Kidney (tissue), 14 donors: ENCODE results near the gene FOXQ1. TPM values are rescaled to one million over a fixed set of nuclear protein-coding genes. Genes with fewer than 3 reads are reported as not detected.

Source experiments
- DNase-seq, 5 donors: peaks; one replicate each; pipeline ENCODE4 v3.0.0-alpha.2; 2013 to 2020
- FAIRE-seq: peaks from 2 replicates; lab custom pipeline; 2012; peaks lifted over from hg19 to GRCh38; lab: Jason Lieb, UNC
- H3K27ac ChIP-seq, 2 donors: one replicate each; pipeline ENCODE4 v1.7.0; 2013; ENCODE audit warnings: low read depth in 2 of 2, low read length in 2 of 2, inconsistent platforms in 1 of 2
- H3K27me3 ChIP-seq: one replicate; pipeline ENCODE4 v1.7.1; 2013; ENCODE audit warnings: low read length, inconsistent platforms; ENCODE audit not compliant: control insufficient read depth, insufficient read depth
- H3K36me3 ChIP-seq, 3 donors: one replicate each; pipeline versions ENCODE4 v1.7.0 to v1.7.1; 2013; ENCODE audit warnings: low read length in 3 of 3, control low read depth in 1 of 3, inconsistent platforms in 1 of 3; ENCODE audit not compliant: insufficient read depth in 3 of 3, control insufficient read depth in 2 of 3
- H3K4me1 ChIP-seq, 3 donors: one replicate each; pipeline versions ENCODE4 v1.7.0 to v1.7.1; 2013; ENCODE audit warnings: low read length in 3 of 3, inconsistent platforms in 1 of 3, low read depth in 1 of 3; ENCODE audit not compliant: control insufficient read depth in 2 of 3, insufficient read depth in 2 of 3
- H3K4me3 ChIP-seq, 3 donors: one replicate each; pipeline versions ENCODE4 v1.7.0 to v1.8.1; 2013; ENCODE audit warnings: low read length in 3 of 3, control low read depth in 1 of 3, inconsistent platforms in 1 of 3
- H3K9ac ChIP-seq, 3 donors: one replicate each; pipeline versions ENCODE4 v1.7.0 to v1.7.1; 2013; ENCODE audit warnings: low read length in 3 of 3, control low read depth in 1 of 3, inconsistent platforms in 1 of 3
- H3K9me3 ChIP-seq, 3 donors: one replicate each; pipeline versions ENCODE4 v1.7.0 to v1.7.1; 2013; ENCODE audit warnings: low read length in 3 of 3, control low read depth in 1 of 3, inconsistent platforms in 1 of 3; ENCODE audit not compliant: control insufficient read depth in 2 of 3, insufficient read depth in 1 of 3
- intact Hi-C: fragments of 100-400 bp; cut with DNase I; formaldehyde crosslinking; loops from one replicate; pipeline ENCODE4 v1.11.1; 2022
- polyA plus RNA-seq: library from polyadenylated mRNA; stranded (reverse); fragments of 350-450 nt; fragmentation: Illumina TruSeq; extraction: RNeasy Lipid Tissue Mini Kit (QIAGEN cat#74804); gene quantifications from one replicate; pipeline ENCODE4 v1.2.3, GENCODE V29; 2014; ENCODE audit warnings: low read depth, low replicate concordance; ENCODE audit not compliant: insufficient read depth
- total RNA-seq: library from RNA; stranded (reverse); fragmentation: NEBNext Ultra II Directional; extraction: Animal tissue kit (Norgen Biotek cat#: 25700); gene quantifications from one replicate; pipeline ENCODE4 v1.2.1, GENCODE V29; 2021
- TF ChIP-seq, protein P1 (sequence below): IDR thresholded peaks from 3 replicates; pipeline ENCODE4 v1.5.1; 2012; ENCODE audit warnings: mild to moderate bottlenecking, moderate library complexity, borderline replicate concordance; ENCODE audit not compliant: insufficient read depth; ENCODE audit errors: extremely low read depth
- donor health status: control.
- donor health status: control.
- donor health status: control.
- donor health status: control.
- donor health status: control.
- donor health status: DM: yes; HTN: yes; CAD: no.
- donor health status: Normal renal cell carcinoma (clear cell type).

The FOXQ1 gene
- total and polyA plus RNA-seq, 2 donors from 2014 or later, result 6.0 to 33.6 TPM

DNA sequence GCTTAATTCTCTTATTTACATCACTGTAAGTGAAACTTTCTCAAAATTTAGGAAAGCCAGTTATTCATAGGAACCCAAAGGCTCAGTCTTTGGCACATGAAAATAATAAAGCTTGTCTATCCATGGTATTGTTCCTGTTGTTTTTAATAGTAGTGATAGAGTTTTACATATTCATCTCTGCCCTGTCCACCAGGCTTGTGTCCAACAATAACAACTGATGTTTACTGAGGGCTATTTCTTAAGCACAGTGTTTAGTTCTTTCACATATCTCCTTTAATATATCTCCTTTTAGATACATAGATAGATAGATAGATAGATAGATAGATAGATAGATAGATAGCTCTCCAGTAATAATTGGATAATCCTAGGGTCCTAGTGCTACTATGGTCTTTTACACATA lies 34.2 kb downstream of the FOXQ1 start:
- H3K27me3 ChIP-seq, result no peaks in the 10 kb centered on the region
- peaks cover 0 to 18% (median 5%) of the 10 kb centered on the region in 3 donors for H3K9me3 ChIP-seq
- no peaks in the 10 kb centered on the region for H3K36me3 ChIP-seq
- TF ChIP-seq, protein P1, sequence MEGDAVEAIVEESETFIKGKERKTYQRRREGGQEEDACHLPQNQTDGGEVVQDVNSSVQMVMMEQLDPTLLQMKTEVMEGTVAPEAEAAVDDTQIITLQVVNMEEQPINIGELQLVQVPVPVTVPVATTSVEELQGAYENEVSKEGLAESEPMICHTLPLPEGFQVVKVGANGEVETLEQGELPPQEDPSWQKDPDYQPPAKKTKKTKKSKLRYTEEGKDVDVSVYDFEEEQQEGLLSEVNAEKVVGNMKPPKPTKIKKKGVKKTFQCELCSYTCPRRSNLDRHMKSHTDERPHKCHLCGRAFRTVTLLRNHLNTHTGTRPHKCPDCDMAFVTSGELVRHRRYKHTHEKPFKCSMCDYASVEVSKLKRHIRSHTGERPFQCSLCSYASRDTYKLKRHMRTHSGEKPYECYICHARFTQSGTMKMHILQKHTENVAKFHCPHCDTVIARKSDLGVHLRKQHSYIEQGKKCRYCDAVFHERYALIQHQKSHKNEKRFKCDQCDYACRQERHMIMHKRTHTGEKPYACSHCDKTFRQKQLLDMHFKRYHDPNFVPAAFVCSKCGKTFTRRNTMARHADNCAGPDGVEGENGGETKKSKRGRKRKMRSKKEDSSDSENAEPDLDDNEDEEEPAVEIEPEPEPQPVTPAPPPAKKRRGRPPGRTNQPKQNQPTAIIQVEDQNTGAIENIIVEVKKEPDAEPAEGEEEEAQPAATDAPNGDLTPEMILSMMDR, result no peak
- no peak for DNase-seq
- H3K27ac ChIP-seq, result no peak overlapping the region
- no peak overlapping the region for H3K9ac ChIP-seq
- FAIRE-seq, result no peak
- no peaks in the 10 kb centered on the region for H3K4me1 ChIP-seq
- intact Hi-C loops, result no loop called here
- H3K4me3 ChIP-seq, result no peak overlapping the region

GRCh38 chr6:1346558-1347091 lies 34.7 kb downstream of the FOXQ1 start:
- DNase-seq (no peak), FAIRE-seq (no peak)
- intact Hi-C loops, result no loop called here
- H3K27ac ChIP-seq, result no peak overlapping the region
- TF ChIP-seq, protein P1, result no peak
- H3K4me3 ChIP-seq, result no peak overlapping the region
- no peak overlapping the region for H3K9ac ChIP-seq
- peaks cover 0 to 23% (median 10%) of the 10 kb centered on the region in 3 donors for H3K9me3 ChIP-seq
- H3K36me3 ChIP-seq, result no peaks in the 10 kb centered on the region
- H3K27me3 ChIP-seq, result no peaks in the 10 kb centered on the region
- no peaks in the 10 kb centered on the region for H3K4me1 ChIP-seq

GRCh38 chr6:1347161-1347560 lies 35.3 kb downstream of the FOXQ1 start:
- DNase-seq, result no peak
- Histone ChIP-seq H3K9ac (no peak overlapping the region), H3K27me3 (no peaks in the 10 kb centered on the region), H3K4me3 (no peak overlapping the region), H3K36me3 (no peaks in the 10 kb centered on the region), H3K9me3 (peaks cover 0 to 23% (median 10%) of the 10 kb centered on the region in 3 donors), H3K4me1 (no peaks in the 10 kb centered on the region), H3K27ac (no peak overlapping the region)
- intact Hi-C loops, result no loop called here
- TF ChIP-seq, protein P1, result no peak
- FAIRE-seq, result no peak

- FAIRE-seq, result no peak
- TF ChIP-seq, protein P1, result no peak
- H3K4me3 ChIP-seq, result no peak overlapping the region
- no peak for DNase-seq
- no peaks in the 10 kb centered on the region for H3K36me3 ChIP-seq
- intact Hi-C loops, result no loop called here
- no peaks in the 10 kb centered on the region for H3K4me1 ChIP-seq
- no peak overlapping the region for H3K27ac ChIP-seq
- H3K9me3 ChIP-seq, result peaks cover 0 to 23% (median 10%) of the 10 kb centered on the region in 3 donors
- no peaks in the 10 kb centered on the region for H3K27me3 ChIP-seq
- no peak overlapping the region for H3K9ac ChIP-seq
Observed at GRCh38 chr6:1348675-1349074, 36.8 kb downstream of the FOXQ1 start.
